HG02840 (cell line): Measurements from ENCODE around the gene KLHL3.

Experiments
- ATAC-seq: cut with Tn5 transposase; IDR thresholded peaks from one replicate; pipeline ENCODE4 v1.9.1; 2021; ENCODE audit warnings: mild to moderate bottlenecking, moderate library complexity, moderate number of reproducible peaks; ENCODE audit not compliant: unreplicated experiment, low FRiP score

The KLHL3 gene

DNA sequence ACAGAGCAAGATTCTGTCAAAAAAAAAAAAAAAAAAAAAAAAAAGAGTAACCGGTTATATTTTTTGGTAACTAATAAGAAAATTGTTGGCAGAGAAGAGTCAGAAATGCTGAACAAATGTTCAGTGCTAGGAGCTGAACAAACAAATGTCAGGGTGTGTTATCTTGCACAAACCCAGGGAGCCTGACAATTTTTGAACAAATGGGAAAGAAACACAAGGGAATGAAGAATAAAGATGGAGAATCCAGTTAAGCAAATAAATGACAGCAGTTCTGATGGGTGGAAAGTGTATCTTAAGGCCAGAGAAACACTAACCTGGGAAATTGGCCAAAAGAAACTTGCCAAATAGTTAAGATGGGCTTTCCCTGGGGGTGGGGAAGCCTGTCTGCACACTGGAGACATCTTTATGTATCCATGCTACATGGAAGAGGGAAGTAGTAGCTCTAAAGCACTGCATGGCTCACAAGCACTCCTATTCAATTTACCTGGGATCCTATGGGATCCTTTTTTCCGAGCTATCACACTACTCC lies 23.7 kb downstream of the KLHL3 start:
- ATAC-seq = no peak

DNA sequence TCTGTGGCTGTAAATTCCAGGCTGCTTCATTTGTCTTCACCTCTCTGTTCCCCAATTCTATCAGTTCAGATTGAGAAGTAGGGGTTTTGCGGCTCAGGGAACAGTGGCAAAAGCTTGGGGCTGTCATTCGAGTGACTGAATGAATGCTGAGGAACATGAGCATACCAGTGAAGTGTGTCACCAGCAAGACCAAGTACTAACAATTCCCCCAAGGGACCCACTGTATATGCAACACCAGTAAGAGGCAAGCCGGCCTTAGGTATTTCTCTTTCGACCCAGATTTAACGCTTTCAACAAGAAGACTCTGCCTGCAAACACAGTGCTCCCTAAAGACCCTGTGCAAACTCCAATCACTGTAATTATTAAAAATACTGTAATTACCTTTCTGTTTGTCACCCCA lies 25.8 kb downstream of the KLHL3 start:
- ATAC-seq = no peak

DNA sequence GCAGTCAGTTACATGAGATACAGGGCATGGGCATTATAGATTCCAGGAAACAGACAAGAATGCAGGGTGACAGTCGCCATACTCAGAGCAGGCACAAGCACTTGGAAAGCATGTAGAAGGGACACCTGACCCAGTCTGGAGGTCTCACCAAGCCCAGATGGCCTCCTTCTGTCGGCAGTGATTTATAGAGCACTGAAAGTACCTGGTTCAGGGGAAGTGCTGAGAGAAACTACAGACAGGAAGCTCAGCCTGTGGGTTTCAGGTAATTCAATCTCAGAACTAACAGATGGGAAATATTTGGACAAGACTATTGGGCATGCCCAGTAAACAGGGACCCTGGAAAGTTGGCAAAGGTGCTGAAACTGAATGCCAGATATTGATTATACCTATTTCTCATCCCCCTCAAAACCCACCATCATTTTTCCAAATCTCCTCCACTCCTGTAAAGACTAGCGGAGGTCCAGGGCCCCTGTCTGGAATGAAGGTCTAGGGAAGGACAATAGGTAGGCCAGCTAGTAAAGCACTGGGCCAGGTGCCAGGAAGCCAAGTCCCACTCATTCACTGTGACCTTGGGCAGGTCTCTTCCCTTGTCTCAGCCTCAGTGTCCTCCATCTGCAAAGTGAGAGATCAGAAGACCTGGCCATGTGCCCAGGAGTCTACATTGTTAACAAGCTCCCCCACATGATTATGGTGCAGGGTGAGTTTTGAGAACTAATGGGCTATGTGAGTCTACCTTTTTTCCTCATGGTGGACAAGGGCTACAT lies 26.9 kb downstream of the KLHL3 start:
- no peak for ATAC-seq

DNA sequence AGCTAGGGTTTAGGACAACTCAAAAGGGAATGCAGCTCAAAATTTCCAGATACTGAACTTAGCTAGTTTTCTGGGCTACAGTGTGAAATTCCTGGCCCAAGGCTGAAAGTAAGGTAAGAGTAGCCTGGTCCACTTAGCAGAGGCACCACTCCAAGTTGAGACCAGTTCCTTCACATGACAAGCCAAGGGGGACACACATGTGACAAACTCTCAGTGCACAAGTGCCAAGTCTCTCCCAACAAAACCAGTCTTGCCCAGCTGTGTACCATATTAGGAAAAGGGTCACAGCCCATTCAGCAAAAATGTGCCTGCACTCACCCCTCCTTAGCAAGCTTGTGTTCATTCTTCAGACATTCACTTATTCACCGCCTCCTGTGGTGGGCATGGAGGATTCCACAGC lies 27.8 kb downstream of the KLHL3 start:
- ATAC-seq = no peak

DNA sequence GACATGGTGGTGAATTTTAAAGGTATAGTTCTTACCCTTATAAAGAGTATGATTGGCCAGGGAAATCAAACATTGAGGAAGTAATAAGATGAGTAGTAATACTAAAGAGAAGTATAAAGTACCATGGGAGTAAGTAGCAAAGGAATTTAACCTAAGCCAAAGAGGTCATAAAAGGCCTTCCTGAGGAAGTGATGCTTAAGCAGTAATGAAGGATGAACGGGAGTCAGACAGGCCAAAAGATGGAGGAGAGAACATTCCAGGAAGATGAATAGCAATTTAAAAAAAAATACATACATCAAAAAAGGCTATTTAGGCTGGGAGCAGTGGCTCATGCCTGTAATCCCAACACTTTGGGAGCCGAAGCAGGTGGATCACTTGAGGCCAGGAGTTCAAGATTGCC lies 29.0 kb downstream of the KLHL3 start:
- no peak for ATAC-seq

DNA sequence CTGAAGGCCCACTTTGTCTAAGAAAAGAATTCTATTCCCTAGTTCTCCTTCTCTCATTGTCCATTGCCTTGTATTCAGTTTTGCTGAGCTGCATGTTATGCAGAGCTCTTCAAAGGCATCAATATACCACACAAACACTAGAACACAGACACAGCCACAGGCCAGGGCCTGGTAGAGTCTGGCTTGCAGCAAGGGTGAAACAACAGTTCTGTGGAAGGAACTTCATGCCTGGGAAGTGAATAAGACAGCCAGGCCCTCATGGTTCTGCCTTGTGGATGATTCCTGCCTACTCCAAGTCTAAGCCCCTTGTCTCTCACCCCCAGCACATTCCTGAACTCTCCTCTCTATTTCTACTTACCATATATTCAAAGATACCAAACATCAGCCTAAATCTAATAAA lies 30.8 kb downstream of the KLHL3 start:
- ATAC-seq = no peak

DNA sequence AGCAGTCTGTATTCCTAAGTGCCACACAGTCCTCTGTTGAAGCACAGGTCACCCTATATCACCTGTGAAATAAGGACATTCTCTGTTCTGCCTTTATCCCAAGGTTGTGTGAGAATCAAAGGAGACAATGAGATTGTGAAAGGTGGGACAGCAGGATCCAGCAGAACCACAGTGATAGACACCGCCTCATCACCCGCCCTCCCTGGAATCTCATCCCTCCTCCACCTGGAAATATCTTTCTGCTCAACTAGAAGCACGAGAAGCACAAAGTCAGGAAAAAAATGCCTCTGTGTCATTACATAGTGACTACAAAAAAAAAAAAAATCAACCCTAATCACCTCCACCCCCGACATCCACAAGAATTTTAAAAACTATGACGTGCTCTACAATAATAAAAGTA lies 32.3 kb downstream of the KLHL3 start:
- no peak for ATAC-seq

DNA sequence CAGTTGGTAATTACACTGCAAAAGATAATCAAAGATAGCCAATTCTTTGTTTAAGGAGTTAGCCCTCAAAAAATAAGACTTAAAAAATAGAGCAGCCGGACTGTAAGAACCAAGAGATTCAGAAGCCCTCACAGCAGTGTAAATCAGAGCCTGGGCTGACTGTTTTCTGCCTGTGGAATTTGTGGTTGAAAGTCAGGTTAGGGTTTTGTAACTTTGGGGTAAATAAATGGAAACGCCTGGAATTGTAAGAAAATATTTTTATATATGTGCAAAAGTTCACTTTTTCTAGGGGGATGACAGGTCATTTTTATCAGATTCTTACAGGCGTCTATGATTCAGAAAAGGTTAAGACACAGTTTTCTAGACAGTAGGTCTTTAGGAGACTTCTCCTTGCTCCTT lies 35.6 kb downstream of the KLHL3 start:
- no peak for ATAC-seq

DNA sequence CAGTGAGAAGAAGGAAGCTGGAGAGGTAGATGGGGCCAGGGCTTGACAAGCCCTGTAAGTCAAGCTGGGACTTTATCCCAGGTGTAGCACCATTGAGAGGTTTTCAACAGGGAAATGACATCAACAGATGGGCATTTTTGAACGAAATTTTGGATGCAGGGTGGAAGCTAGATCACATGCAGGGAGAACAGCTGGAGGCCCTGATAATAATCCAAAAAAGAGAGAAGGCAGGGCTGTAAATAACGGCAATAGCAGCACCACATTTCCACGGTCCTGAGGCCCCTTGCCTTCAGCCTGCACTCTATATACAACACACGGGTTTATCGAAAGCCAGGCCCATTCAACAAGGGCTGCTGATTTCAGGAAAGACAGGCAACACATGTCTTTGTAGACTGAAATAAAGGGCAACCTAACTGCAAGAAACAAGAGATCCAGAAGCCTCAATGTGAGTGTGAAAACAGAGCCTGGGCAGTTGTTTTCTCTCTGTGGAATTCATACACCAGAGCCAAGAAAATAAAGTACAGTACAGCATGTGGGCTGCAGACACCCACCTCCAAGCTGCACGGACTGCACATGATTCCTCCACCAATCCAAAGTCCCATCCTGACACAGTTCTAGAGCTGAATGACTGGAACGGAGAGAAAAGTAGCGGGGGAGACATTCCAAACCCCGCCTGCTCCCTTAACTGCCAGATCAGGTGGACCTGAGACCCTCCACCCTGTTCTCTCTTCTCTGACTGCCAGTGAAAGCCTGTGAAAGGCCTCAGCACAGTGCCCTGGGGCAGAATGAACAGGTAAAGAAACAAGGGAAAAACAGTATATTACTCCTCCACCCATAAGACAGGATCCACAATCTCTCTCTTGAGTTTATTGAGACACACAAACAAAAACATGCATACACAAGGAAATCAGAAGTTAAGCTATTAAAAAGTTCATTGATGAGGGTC lies 36.3 kb downstream of the KLHL3 start:
- ATAC-seq = no peak

DNA sequence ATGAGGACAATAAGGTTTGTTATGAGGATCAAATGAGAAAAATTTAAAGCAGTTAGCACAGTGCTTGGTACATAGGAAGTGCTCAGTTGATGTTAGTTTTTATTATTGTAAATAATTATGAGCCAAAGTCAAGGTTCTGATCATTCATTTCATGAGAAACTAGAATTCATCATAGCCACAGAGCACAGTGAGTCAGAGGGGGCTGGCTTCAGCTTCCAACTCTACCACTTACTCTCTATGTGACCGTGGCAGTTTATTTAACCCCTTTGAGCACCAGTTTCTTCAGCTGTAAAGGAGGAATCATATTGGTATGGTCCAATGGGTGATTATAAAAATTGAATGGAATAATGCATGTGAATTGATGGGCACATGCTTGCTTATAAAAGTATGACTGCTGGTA lies 39.4 kb downstream of the KLHL3 start:
- ATAC-seq = no peak

DNA sequence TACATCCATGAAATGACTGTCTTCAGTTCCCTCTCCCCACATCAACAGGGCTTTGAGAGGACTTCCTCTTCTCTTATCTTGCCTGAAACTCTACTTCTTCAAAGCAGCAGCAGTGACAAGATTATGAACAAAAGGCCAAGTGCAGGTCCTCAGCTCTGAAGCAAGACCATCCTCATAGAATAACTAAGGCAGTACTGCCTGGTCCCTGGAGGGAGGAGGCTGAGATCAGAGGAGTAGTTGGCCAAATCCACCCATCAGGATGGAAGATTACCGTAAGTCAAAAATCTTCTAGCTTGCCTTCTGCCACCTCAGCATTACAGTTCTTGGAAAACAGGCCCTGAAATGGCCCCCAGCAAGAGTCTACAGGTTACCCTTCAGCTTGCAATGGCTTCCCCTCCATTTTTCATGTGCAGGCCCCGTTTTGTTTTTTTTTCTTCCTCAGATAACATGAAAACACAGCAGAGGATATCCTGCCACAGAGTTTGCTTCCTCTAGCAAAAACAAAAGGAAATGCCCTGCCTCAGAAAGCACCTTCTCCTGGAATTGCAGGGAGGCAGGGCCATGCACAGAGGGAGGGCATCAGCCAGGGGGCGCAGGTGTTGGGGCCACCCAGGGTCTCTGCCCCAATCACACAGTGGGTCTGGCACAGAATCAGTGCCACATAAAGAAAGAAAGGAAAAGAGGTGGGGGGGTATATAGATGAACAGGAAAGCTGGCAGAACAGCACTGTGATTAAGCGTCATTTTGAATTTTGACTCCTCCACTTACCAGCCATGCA lies 40.0 kb downstream of the KLHL3 start:
- no peak for ATAC-seq

DNA sequence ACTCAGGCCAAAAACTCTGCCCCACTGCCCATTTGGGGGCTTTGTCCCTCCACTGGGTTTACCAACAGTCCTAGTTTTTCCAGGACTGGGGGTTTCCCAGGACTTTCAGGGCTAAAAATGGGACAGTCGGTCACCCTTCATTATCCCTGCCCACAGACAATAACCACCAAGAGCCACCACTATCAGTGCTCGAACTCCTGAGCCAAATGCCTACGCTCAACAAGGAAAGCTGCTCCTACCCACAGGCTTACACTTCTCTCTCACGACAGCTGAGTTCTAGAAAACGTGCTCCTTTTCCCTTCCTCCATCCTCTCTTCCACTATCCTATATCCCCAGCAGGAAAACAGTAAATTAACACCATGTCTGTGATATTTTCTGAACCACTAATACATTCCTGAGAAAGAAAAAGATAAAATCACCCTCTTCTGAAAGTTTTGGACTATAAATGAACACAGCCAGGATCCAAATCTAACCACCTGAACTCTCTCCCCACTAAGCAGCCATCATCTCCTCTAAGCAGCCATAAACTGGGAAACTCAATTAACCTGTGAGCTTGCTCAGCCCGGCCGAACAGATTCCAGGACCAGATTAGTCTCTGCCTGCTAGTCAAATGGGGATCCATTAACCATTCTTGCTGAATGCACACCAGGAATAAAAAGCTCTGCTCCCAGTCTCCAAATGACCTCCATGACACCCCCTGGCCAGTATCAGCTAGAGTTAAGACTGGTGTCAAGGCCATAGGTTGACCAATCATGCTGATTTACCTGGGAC lies 41.8 kb downstream of the KLHL3 start:
- ATAC-seq = no peak

DNA sequence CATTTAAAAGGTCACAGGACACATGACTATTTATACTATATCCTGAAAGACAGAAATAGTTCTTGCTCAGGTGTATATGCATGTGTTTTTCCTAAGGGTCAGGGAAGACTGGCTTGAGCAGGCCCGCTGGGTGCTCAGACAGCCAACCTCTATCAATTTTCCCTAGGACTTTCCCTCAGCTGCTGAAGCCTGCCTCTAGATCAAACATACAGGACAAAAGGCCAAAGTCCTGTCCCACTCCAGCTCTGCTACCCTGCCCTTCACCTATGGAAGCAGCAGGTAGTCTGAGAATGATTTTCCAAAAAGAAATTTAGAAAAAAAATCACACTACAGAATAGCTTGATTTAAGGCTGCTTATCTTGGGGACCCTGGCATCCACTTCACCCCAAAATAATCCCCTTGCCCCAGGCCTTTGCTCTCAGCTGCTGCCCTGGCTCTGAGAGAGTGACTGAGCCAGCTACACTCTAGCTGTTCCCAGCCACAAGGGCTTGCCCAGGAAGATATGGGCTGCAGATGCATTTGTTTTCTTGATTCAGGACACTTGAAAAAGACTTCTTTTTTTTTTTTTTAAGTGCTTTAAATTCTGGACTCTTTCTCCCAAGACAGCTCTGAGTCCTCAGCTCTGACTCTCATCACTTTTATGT lies 42.5 kb downstream of the KLHL3 start:
- ATAC-seq = no peak

DNA sequence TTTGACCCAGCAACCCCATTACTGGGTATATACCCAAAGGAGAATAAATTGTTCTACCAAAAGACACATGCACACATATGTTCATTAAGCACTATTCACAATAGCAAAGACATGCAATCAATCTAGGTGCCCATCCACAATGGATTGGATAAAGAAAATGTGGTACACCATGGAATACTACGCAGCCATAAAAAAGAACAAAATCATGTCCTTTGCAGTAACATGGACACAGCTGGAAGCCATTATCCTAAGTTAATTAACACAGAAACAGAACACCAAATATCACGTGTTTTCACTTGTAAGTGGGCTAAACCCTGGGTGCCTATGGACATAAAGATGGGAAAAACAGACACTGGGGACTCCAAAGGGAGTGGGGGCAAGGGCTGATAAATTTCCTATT lies 46.6 kb downstream of the KLHL3 start:
- no peak for ATAC-seq

DNA sequence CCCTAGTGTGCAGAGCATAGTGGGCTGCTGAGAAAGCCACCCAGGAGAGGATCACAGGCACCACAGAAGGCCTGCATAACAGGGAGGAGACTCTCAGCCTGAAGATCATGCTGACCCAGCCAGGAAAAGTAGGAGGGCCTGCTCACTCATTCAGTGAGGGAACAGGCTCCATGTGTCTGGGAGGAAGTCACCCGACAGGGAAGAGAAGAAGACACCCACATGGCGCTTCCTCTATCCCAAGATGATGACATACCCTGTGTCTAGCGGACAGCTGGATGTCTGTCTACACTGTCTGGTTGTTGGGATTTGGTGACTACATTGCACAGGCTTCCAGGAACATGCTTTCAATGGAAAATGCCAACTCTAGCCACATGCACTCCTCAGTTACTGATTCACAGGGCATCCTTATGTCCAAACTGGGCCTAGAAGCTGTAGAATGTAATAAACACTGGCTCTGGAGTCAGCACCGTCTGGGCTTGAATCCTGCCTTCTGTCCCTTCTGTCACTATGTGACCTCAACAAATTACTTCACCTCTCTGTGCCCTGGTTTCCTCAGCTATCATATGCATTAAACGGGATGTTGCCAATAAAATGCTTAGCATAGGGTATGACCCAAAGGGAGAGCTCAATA lies 47.6 kb downstream of the KLHL3 start:
- no peak for ATAC-seq

DNA sequence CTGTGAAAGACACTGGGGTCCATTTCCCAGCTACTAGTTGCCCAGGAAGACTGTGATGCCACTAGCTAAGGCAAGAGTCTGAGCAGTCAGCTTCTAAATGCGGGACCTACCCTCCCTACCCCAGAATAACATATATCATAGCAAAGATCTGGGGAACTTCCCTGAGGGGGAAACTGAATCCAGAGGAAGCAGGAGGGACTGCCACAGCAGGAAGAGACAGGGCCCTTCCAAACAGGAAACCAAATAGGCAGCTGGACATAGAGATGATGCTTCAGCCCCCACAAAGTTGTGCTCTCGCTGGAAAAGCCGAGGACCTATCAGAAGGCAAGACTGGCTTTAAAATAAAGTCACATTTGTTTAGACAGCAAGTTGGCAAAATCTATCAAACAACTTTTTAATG lies 51.1 kb downstream of the KLHL3 start:
- no peak for ATAC-seq

DNA sequence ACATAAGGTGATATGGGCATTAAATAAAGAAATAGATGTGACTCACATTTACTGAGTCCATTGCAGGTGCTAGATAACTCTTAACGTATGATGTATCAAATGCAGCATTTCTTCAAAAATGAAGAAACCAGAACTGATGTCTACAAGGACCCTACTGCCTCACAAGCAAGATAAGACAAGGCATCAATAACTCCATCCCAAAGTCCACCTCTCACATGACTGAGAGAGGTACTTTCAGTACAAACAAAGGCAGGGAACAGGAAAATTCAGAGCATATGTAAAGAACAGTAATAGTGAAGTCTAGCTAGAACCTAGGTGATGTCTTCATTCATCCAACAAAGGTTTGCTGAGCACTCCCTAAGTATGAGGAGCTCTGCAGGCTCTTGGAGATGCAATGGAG lies 54.7 kb downstream of the KLHL3 start:
- ATAC-seq = no peak

DNA sequence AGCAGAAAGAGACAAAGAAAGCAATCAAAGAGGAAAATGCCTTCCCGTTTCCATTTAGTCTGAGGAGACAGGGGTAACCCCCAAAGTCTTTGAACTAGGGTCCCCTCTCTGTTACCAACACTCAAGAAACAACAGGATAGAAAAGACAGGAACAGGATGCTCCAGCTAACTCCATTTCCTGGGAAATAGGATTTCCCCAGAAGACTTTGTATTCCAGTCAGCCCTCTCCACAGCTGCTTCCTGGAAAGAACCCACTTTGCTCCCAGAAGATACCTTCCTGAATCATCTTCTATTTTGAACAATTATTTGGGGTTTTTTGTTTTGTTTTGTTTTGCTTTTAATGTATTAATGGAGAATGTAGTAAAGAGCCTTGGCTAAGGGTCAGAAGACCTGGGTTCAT lies 56.0 kb downstream of the KLHL3 start:
- no peak for ATAC-seq

DNA sequence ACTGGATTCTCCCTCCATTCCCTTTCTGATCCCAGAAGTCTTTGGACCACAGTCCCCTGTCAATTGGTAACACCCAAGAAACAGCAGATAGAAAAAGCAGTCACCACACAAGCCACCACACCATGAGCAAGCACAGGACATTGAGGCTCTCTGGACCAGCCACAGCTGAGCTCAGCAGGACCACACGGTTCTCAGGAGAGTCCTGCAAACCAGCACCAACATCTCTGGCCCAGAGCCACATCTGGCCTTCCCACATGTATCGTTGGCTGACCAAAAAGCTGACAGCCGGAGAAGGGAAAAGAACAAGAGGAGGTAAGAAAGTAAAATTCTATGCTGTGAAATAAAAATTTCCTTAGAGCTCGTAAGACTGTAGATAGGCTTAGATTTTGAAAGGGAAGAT lies 56.7 kb downstream of the KLHL3 start:
- no peak for ATAC-seq
